ENCODE measurements around the gene GPANK1.

Gene GPANK1

DNA sequence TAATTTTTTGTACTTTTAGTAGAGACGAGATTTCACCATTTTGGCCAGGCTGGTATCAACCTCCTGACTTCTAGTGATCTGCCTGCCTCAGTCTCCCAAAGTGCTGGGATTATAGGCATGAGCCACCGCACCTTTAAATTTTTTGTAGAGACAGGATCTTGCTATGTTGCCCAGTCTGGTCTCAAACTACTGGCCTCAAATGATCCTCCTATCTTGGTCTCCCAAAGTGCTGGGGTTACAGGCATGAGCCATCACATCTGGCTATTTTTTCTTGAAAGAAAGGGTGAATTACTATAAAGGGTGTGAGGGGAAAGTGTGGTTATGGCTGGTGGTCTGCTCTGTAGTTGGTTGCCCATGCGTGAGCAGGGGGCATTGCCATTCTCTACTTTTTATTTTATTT lies 43.4 kb upstream of the GPANK1 start:
- Histone ChIP-seq H3K9ac (ENCODE audit: insufficient read length, low read depth) (no peak overlapping the region), H3K9me3 (ENCODE audit: insufficient read depth, low read length) (no peaks in the 10 kb centered on the region), H3K36me3 (ENCODE audit: insufficient read depth, insufficient read length, low read length) (no peaks in the 10 kb centered on the region), H3K4me3 (ENCODE audit: insufficient read length, low read depth) (no peak overlapping the region), H3K4me1 (ENCODE audit: insufficient read depth, insufficient read length) (no peaks in the 10 kb centered on the region), H3K27me3 (ENCODE audit: insufficient read depth, insufficient read length) (no peaks in the 10 kb centered on the region)
- no peak for DNase-seq (ENCODE audit: low read depth, low spot score)
- TF ChIP-seq YY1 (IDR thresholded peaks at IDR 0.05; ENCODE audit: insufficient read depth, insufficient read length): no peak
- TF ChIP-seq SUZ12 (IDR thresholded peaks at IDR 0.05; ENCODE audit: extremely low read depth, insufficient read depth, insufficient read length): no peak
- TF ChIP-seq ZNF274 (IDR thresholded peaks at IDR 0.05; ENCODE audit: low read depth, low read length): no peak

DNA sequence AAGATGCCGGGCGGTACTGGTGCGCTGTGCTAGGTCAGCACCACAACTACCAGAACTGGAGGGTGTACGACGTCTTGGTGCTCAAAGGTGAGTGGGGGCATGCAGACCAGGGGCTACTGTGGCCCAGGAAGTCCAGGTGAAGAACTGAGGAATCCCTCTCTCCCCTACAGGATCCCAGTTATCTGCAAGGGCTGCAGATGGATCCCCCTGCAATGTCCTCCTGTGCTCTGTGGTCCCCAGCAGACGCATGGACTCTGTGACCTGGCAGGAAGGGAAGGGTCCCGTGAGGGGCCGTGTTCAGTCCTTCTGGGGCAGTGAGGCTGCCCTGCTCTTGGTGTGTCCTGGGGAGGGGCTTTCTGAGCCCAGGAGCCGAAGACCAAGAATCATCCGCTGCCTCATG lies 42.9 kb upstream of the GPANK1 start:
- Histone ChIP-seq H3K4me1 (ENCODE audit: insufficient read depth, insufficient read length) (no peaks in the 10 kb centered on the region), H3K9me3 (ENCODE audit: insufficient read depth, low read length) (no peaks in the 10 kb centered on the region), H3K27me3 (ENCODE audit: insufficient read depth, insufficient read length) (no peaks in the 10 kb centered on the region)

DNA sequence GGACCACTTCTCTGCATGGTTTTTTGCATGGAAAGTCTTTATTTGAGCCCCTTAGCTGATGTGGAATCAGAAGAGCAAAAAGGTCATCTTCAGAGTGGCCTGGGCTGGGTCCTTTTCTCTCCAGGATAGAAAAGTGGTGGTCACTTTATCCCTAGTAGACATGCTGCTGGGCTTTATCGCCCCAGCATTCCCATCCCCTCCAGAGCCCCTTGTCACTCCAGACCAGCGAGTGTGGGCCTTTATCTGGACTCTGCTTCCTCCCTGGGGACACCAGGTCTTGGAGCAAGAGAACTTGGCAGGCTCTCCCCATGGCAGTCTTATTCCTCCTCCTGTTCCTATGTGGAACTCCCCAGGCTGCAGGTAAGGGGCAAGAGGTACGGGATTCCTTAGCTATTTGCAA lies 41.8 kb upstream of the GPANK1 start, which contains the start of gene LY6G6F:
LY6G6F (plus strand) TSS at position 268 of the 400 bp plus-strand sequence; CDS start at position 309, 41 bp downstream.
- Histone ChIP-seq H3K4me1 (ENCODE audit: insufficient read depth, insufficient read length) (peaks cover 4% of the 10 kb centered on the region), H3K9me3 (ENCODE audit: insufficient read depth, low read length) (no peaks in the 10 kb centered on the region), H3K4me3 (ENCODE audit: insufficient read length, low read depth) (no peak within 1 kb of the TSS), H3K36me3 (ENCODE audit: insufficient read depth, insufficient read length, low read length) (peaks cover 4% of the 10 kb centered on the region), H3K27me3 (ENCODE audit: insufficient read depth, insufficient read length) (no peaks in the 10 kb centered on the region), H3K9ac (ENCODE audit: insufficient read length, low read depth) (no peak within 1 kb of the TSS)
- DNase-seq (ENCODE audit: low read depth, low spot score): no peak
- no peak for TF ChIP-seq SUZ12 (IDR thresholded peaks at IDR 0.05; ENCODE audit: extremely low read depth, insufficient read depth, insufficient read length)
- TF ChIP-seq ZNF274 (IDR thresholded peaks at IDR 0.05; ENCODE audit: low read depth, low read length): no peak

More for the DNA sequence above, 42.9 kb upstream of the GPANK1 start:
- no peak for DNase-seq (ENCODE audit: low read depth, low spot score)
- Histone ChIP-seq H3K4me3 (ENCODE audit: insufficient read length, low read depth) (no peak overlapping the region), H3K36me3 (ENCODE audit: insufficient read depth, insufficient read length, low read length) (no peaks in the 10 kb centered on the region), H3K9ac (ENCODE audit: insufficient read length, low read depth) (no peak overlapping the region)
- TF ChIP-seq YY1 (IDR thresholded peaks at IDR 0.05; ENCODE audit: insufficient read depth, insufficient read length) (no peak), SUZ12 (IDR thresholded peaks at IDR 0.05; ENCODE audit: extremely low read depth, insufficient read depth, insufficient read length) (no peak), ZNF274 (IDR thresholded peaks at IDR 0.05; ENCODE audit: low read depth, low read length) (no peak)

DNA sequence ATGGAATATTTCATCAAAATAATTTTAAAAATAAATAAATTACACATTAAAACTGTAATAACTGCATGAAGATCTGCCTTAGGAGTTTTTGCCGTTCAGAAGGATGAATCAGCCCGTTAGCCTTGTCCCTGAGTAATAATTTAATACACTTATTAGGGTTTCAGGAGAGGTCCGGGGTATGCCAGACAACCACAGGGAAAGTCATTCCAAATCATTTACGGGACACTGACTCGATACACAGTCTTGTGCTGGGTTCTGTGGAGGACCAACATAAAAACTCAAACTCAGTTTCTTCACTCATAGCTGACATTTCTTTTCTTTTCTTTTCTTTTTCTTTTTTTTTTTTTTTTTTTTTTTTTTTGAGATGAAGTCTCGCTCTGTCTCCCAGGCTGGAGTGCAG lies 41.1 kb upstream of the GPANK1 start:
- DNase-seq (ENCODE audit: low read depth, low spot score): no peak
- Histone ChIP-seq H3K4me1 (ENCODE audit: insufficient read depth, insufficient read length) (peaks cover 5% of the 10 kb centered on the region), H3K27me3 (ENCODE audit: insufficient read depth, insufficient read length) (no peaks in the 10 kb centered on the region), H3K9ac (ENCODE audit: insufficient read length, low read depth) (no peak overlapping the region), H3K9me3 (ENCODE audit: insufficient read depth, low read length) (no peaks in the 10 kb centered on the region), H3K36me3 (ENCODE audit: insufficient read depth, insufficient read length, low read length) (peaks cover 10% of the 10 kb centered on the region), H3K4me3 (ENCODE audit: insufficient read length, low read depth) (no peak overlapping the region)
- TF ChIP-seq SUZ12 (IDR thresholded peaks at IDR 0.05; ENCODE audit: extremely low read depth, insufficient read depth, insufficient read length): no peak
- no peak for TF ChIP-seq ZNF274 (IDR thresholded peaks at IDR 0.05; ENCODE audit: low read depth, low read length)
- TF ChIP-seq YY1 (IDR thresholded peaks at IDR 0.05; ENCODE audit: insufficient read depth, insufficient read length): no peak

DNA sequence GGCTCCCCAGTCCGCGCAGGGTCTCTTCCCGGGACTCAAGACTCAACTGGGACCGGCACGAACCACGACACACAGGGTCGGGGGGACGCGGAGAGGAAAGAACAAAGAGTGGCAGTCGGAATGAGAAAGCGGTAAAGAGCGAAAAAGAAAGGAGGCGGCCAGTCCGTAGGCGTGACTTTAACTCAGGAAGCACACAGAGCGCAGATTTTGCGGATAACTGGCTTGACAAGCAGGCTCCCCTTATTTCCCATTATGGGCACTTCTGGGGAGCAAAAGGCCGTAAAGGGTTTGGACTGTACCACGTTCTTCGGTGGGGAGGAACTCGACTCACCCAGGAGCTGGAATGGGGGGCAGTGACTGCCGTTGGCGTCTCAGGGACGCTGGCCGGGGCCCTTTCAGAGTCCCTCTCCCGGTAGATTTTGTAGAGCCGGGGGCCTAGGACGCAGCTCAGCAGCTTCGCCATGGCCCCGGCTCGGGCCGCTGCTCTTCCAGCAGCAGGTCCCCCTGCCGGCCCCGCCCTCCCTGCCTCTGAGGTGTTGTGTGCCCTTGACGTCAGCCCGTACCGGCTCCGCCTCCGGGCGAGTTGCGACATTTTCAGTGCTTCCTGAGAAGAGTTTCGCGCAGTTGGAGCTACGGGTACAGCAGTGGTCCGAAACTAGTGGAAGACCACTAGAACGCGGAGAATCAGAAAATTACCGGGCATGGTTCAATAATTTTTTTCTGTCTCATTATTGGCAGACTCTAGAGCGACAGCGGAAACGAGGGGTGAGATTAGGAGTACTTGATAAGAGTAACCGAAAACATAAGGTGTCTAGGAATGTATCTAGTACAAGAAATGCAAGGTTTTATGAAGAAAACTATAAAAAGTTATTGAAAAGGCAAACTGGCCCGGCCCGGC lies 38.3 kb upstream of the GPANK1 start, which contains the start of gene ABHD16A:
ABHD16A (minus strand) TSS at position 506 of the 898 bp plus-strand sequence; CDS start at position 463, 43 bp downstream.
- no peak for TF ChIP-seq YY1 (IDR thresholded peaks at IDR 0.05; ENCODE audit: insufficient read depth, insufficient read length)
- no peak for TF ChIP-seq ZNF274 (IDR thresholded peaks at IDR 0.05; ENCODE audit: low read depth, low read length)
- no peak for TF ChIP-seq SUZ12 (IDR thresholded peaks at IDR 0.05; ENCODE audit: extremely low read depth, insufficient read depth, insufficient read length)
- H3K4me3 ChIP-seq (ENCODE audit: insufficient read length, low read depth): peak within 1 kb of the TSS; percentile 87
- H3K36me3 ChIP-seq (ENCODE audit: insufficient read depth, insufficient read length, low read length): peaks cover 27% of the 10 kb centered on the region
- peaks cover 5% of the 10 kb centered on the region for H3K4me1 ChIP-seq (ENCODE audit: insufficient read depth, insufficient read length)
- no peaks in the 10 kb centered on the region for H3K9me3 ChIP-seq (ENCODE audit: insufficient read depth, low read length)
- peak within 1 kb of the TSS; percentile 93 for H3K9ac ChIP-seq (ENCODE audit: insufficient read length, low read depth)
- peak; percentile 95 for DNase-seq (ENCODE audit: low read depth, low spot score)
- no peaks in the 10 kb centered on the region for H3K27me3 ChIP-seq (ENCODE audit: insufficient read depth, insufficient read length)

DNA sequence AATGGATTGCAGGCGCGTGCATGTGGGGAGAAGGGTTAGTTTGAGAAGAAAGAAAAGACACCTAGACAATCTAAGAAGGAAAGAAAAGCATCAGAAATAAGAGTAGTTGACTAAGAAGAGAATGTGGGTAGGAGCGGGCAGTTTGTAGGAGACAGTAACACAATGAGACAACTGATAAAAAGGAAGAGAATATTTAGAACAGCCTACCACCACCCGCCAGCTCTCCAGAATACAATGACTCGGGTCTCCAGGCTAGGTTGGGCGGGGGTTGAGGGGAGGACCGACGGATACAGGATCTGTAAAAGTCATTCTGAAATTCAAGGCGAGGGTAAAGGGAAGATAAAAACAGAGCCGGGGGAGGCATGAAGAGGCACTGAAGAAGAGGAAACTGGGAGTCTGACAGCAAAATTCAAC lies 37.6 kb upstream of the GPANK1 start:
- H3K27me3 ChIP-seq (ENCODE audit: insufficient read depth, insufficient read length): no peaks in the 10 kb centered on the region
- peaks cover 31% of the 10 kb centered on the region for H3K36me3 ChIP-seq (ENCODE audit: insufficient read depth, insufficient read length, low read length)
- peak overlapping the region; percentile 87 for H3K4me3 ChIP-seq (ENCODE audit: insufficient read length, low read depth)
- no peak for DNase-seq (ENCODE audit: low read depth, low spot score)
- TF ChIP-seq YY1 (IDR thresholded peaks at IDR 0.05; ENCODE audit: insufficient read depth, insufficient read length) (no peak), SUZ12 (IDR thresholded peaks at IDR 0.05; ENCODE audit: extremely low read depth, insufficient read depth, insufficient read length) (no peak), ZNF274 (IDR thresholded peaks at IDR 0.05; ENCODE audit: low read depth, low read length) (no peak)
- peaks cover 5% of the 10 kb centered on the region for H3K4me1 ChIP-seq (ENCODE audit: insufficient read depth, insufficient read length)
- H3K9me3 ChIP-seq (ENCODE audit: insufficient read depth, low read length): no peaks in the 10 kb centered on the region
- H3K9ac ChIP-seq (ENCODE audit: insufficient read length, low read depth): peak overlapping the region; percentile 93

DNA sequence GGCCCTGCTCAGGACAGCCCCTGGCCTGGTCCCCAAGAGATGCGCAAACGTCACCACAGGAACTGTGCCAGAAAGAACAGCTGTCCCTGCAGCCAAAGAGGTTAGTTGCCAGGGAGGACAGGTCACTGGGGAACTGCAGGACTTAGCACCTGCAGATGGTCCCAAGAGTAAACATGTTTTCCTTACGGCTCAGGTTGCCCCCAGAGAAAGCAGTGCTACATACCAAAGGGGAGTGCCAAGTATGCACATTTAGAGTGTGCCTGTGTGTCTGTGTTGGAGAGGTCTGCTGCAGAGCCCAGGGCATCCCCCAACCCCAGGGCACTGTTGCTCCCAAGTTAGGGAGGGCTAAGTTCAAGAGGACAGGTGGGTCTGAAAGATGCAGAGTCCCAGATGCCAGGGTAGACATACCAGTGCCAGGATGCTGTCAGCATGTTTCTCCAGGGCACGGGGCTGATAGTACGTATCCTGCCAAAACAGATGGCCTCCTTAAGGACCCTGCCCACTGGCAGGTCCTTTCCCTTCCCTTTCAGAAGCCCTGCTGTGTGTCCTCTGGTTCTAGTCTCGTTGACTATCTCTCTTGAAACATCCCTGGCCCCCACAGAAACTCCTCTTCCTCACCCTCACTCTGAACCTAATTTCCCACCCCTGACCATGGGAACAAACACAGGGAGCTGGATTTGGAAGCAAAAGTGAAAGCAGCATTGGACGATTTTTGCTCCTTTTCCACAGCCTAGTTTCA lies 37.0 kb upstream of the GPANK1 start:
- TF ChIP-seq YY1 (IDR thresholded peaks at IDR 0.05; ENCODE audit: insufficient read depth, insufficient read length): no peak
- no peak for TF ChIP-seq SUZ12 (IDR thresholded peaks at IDR 0.05; ENCODE audit: extremely low read depth, insufficient read depth, insufficient read length)
- TF ChIP-seq ZNF274 (IDR thresholded peaks at IDR 0.05; ENCODE audit: low read depth, low read length): no peak
- DNase-seq (ENCODE audit: low read depth, low spot score): no peak
- Histone ChIP-seq H3K36me3 (ENCODE audit: insufficient read depth, insufficient read length, low read length) (peaks cover 36% of the 10 kb centered on the region), H3K4me1 (ENCODE audit: insufficient read depth, insufficient read length) (peaks cover 5% of the 10 kb centered on the region), H3K9ac (ENCODE audit: insufficient read length, low read depth) (peak overlapping the region; percentile 93), H3K4me3 (ENCODE audit: insufficient read length, low read depth) (peak overlapping the region; percentile 87), H3K27me3 (ENCODE audit: insufficient read depth, insufficient read length) (no peaks in the 10 kb centered on the region), H3K9me3 (ENCODE audit: insufficient read depth, low read length) (no peaks in the 10 kb centered on the region)
